ENCODE results near the gene ALX3.

DNA sequence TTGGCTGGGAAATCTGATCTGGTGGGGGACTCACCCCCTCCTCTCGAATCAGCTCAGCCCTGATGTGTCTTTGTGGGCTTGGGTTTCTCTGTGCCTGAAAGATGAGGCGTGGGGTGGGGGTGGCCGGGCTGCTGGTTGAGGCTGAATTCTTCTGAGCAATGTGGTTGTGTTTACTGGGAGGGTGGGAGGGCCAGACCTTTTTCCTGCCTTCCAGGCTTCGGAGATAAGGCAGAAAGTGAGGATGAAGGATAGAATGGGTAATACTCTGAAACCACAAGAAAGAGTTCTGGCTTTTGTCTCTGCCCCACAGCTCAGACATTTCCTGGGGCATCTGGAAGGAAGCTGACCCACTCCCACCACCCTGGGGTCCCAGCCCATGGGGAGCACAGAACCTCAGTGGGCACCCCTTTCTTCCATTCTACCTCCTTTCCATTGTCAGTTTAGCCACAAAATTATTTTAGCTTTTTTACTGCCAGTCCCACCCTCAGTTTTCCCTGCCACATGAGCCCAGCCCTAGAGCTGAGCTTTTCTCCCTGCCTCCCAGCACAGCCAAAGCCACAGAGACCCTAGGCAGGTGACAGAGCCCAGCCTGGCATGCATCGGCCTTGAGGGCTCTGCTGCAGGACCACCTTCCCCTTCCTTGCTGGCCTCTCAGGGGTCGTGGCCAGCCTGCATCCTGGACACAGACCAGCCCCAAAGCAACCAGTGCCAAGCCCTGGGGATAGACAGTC, 11.2 kb downstream of the ALX3 start:
- no peak for TF ChIP-seq CTCF (conservative IDR thresholded peaks at IDR 0.05)
- no peak for TF ChIP-seq EZH2 (IDR thresholded peaks at IDR 0.05; ENCODE audit: low read depth)

Measured in PC-9 (cell line).